NCI-H1048 (cell line): Measurements from ENCODE around the gene FOXP1.
"Not testable (repeated sequence)": the region's sequence is repeated elsewhere in the genome, so short reads cannot be mapped to it uniquely, and the experiment has no call there.

ENCODE experiments used
- DNase-seq: peaks from one replicate; lab custom pipeline; 2025; lab: John Stamatoyannopoulos, UW

FOXP1 gene

GRCh38 chr3:71328926-71329325 is 254.6 kb downstream of the FOXP1 start:
- no peak for DNase-seq

GRCh38 chr3:71327936-71328335 is 255.6 kb downstream of the FOXP1 start:
- no peak for DNase-seq

GRCh38 chr3:71325715-71326114 is 257.8 kb downstream of the FOXP1 start:
- DNase-seq = no peak

- DNase-seq = not testable (repeated sequence)
These were observed 259.3 kb downstream of the FOXP1 start for GRCh38 chr3:71324224-71324623.

- DNase-seq = no peak
These were observed 260.0 kb downstream of the FOXP1 start for GRCh38 chr3:71323558-71323957.

GRCh38 chr3:71322154-71322553 is 261.4 kb downstream of the FOXP1 start:
- no peak for DNase-seq

GRCh38 chr3:71319771-71320170 is 263.8 kb downstream of the FOXP1 start:
- no peak for DNase-seq

- no peak for DNase-seq
These were observed 265.1 kb downstream of the FOXP1 start for GRCh38 chr3:71318458-71318827.

- no peak for DNase-seq
These were observed 265.6 kb downstream of the FOXP1 start for GRCh38 chr3:71317749-71318457.

- no peak for DNase-seq
These were observed 266.4 kb downstream of the FOXP1 start for GRCh38 chr3:71317140-71317539.

GRCh38 chr3:71316066-71316777 is 267.3 kb downstream of the FOXP1 start:
- DNase-seq = no peak

GRCh38 chr3:71315431-71315830 is 268.1 kb downstream of the FOXP1 start:
- no peak for DNase-seq

GRCh38 chr3:71313844-71314243 is 269.7 kb downstream of the FOXP1 start:
- DNase-seq = no peak

- DNase-seq = no peak
These were observed 271.1 kb downstream of the FOXP1 start for GRCh38 chr3:71312461-71312860.

- DNase-seq = no peak
These were observed 271.9 kb downstream of the FOXP1 start for GRCh38 chr3:71311661-71312046.

- no peak for DNase-seq
These were observed 272.4 kb downstream of the FOXP1 start for GRCh38 chr3:71310980-71311660.

- no peak for DNase-seq
These were observed 273.1 kb downstream of the FOXP1 start for GRCh38 chr3:71310359-71310979.

- DNase-seq = no peak
These were observed 273.6 kb downstream of the FOXP1 start for GRCh38 chr3:71309886-71310285.

- DNase-seq = no peak
These were observed 274.2 kb downstream of the FOXP1 start for GRCh38 chr3:71309342-71309741.

- no peak for DNase-seq
These were observed 274.7 kb downstream of the FOXP1 start for GRCh38 chr3:71308836-71309235.

- no peak for DNase-seq
These were observed 275.4 kb downstream of the FOXP1 start for GRCh38 chr3:71307991-71308697.
